GM11168 (cell line): ENCODE data around the gene WWC2.
"Not testable (repeated sequence)": the region's sequence is repeated elsewhere in the genome, so short reads cannot be mapped to it uniquely, and the experiment has no call there.

Experiments
- in situ Hi-C: fragments of 300-500 bp; cut with MboI; formaldehyde crosslinking; loops from one replicate; pipeline ENCODE4 v1.12.0; 2022; ENCODE audit warnings: low sequenced_read_pairs; ENCODE audit not compliant: unreplicated experiment

WWC2 gene

GRCh38 chr4:183139972-183140570 is 41.0 kb downstream of the WWC2 start:
- in situ Hi-C loops: no loop called here

DNA sequence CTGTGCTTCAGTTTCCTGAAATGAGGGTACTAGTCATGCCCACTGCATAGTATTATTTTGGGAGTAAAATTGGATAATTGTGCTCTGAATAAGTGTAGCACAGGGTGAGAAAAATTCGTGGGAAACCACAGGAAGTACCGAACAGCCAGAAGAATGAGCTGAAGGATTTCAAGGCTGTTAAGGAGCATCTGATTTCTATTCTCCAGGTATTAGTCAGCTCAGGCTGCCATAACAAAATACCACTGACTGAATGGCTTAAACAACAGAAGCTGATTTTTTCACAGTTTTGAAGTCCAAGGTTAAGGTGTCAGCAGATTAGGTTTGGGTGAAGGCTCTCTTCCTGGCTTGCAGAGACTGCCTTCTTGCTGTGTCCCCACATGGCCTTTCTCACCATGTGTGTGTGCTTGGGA is 41.9 kb downstream of the WWC2 start:
- in situ Hi-C loops: no loop called here

- in situ Hi-C loops: no loop called here
Observed at GRCh38 chr4:183141997-183142396, 42.9 kb downstream of the WWC2 start.

DNA sequence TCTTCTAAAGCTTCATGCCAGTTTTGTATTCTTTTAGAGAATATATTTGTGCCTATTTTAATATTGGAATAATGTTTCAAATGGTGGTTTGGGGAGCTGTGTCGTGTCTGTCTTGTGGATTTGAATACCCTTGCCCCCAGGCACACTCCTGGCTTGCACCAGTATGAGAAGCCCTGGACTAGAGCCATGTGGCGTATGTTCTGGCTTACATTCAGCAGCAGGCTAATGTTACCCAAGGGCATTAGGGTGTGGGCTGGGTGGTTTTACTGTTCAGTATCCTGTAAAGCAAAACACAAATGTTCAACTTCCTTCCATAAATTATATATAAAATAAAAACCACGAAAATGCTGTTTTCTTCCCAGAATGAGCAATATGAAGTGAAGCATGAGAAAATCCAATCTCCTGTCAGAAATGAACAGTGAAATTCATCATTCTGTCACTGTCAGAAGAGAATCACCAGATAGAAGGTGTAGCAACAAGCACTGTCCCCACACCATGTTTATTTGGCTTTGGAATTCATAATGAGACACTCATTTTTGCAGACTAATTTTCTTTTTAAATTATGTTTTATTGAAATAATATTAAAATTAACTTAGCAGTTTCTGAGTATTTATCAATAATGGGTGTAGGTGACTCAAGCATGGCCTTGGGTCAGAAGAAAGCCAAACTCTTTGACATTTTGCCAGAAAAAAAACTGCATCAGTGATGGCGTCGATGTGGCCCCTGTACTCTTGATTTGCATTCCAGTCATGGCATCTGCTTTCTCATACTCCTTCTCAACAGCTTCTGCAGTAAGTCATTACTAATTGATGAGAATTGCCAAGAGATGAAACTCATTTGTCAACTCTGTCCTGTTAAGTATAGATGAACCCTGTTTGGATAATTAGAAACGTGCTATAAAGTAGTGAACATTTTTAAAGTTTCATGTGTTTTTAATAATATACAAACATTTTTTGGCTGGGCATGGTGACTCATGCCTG is 43.8 kb downstream of the WWC2 start:
- in situ Hi-C loops: no loop called here

DNA sequence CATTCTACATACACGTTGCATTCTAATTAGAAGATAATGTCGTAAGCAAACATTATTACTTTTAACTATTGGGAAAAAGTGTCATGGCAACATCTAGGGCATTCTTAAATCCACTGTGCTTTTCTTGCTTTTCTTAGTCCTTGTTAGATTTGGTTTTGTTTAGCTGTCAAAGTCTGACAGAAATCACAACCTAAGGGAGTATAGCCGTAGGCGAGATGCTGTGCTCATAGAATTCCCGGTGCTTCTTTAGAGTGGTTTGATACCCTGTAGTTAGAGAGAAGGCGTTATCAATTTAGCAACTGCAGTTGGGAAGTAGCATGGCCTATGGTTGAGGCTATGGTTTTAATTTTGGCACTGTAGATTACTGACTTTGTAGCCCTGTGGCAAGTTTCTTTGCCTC is 45.7 kb downstream of the WWC2 start:
- in situ Hi-C loops: no loop called here

GRCh38 chr4:183145773-183146172 is 46.7 kb downstream of the WWC2 start:
- in situ Hi-C loops: no loop called here

DNA sequence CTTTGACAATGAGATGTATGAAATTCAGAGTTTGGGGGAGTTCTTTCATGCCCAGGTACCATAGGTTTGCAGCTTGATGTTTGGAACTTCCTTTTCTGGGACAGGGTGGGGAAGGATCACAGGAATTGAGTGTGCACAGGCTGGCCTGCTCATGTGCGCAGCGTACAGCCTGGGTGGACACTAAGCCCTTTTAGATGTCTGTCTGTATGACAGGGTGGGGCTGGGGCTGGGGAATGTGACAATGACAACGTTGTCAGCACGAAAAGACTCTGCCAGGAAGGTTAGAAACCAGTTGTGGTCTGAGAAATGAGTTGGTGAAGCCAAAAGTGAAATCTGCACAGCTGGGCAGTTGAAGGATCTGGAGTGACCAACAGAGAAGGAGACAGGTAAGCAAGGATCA is 47.4 kb downstream of the WWC2 start:
- in situ Hi-C loops: no loop called here

GRCh38 chr4:183147196-183147595 is 48.1 kb downstream of the WWC2 start:
- in situ Hi-C loops: no loop called here

- in situ Hi-C loops: no loop called here
Observed at GRCh38 chr4:183147983-183148382, 48.9 kb downstream of the WWC2 start.

GRCh38 chr4:183149616-183150539 is 50.8 kb downstream of the WWC2 start:
- in situ Hi-C loops: no loop called here

DNA sequence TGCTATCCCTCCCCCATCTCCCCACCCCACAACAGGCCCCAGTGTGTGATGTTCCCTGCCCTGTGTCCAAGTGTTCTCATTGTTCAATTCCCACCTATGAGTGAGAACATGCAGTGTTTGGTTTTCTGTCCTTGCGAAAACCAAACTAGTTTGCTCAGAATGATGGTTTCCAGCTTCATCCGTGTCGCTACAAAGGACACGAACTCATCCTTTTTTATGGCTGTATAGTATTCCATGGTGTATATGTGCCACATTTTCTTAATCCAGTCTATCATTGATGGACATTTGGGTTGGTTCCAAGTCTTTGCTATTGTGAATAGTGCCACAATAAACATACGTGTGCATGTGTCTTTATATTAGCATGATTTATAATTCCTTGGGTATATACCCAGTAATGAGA is 51.6 kb downstream of the WWC2 start:
- in situ Hi-C loops: not testable (repeated sequence)

DNA sequence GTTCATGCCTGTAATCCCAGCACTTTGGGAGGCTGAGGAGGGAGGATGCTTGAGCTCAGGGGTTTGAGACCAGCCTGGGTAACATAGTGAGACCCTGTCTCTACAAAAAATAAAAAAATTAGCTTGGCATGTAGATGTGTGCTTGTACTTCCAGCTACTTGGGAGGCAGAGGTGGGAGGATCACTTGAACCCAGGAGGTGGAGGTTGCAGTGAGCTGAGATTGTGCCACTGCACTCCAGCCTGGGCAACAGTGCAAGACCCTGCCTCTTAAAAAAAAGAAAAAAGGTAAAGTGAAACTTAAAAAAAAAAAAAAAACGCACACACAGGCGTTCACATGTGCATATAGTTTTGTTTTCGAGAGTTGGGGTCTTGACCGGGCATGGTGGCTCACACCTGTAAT is 53.2 kb downstream of the WWC2 start:
- in situ Hi-C loops: not testable (repeated sequence)

DNA sequence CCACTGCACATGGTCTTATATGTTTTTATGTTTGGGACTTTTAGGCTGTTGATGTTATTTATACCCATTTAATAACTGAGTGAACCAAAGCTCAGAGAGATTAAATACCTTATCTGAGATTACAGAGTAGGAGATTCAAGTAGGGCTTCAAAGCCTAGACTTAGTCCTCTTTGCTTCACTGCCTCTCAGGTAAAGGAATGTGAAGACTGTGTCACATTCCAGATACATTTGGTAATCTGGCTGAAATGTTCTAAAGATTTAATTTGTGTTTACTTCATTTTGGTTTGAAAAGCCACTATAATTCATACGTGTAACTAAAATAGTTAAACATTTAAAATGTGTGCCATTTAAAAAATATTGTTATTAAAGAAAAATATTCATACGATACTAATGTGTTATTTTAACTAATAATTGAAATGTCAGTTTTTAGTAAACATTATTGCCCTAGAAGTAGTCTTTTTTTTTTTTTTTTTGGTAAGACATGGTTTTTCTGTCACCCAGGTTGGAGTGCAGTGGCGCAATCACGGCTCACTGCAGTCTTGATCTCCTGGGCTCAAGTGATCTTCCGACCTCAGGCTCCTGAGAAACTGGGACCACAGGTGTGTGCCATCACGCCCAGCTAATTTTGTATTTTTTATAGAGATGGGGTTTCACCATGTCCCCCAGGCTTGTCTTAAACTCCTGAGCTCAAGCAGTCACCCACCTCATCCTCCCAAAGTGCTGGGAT is 54.3 kb downstream of the WWC2 start:
- in situ Hi-C loops: no loop called here

- in situ Hi-C loops: no loop called here
Observed at GRCh38 chr4:183154701-183155391, 55.8 kb downstream of the WWC2 start.

DNA sequence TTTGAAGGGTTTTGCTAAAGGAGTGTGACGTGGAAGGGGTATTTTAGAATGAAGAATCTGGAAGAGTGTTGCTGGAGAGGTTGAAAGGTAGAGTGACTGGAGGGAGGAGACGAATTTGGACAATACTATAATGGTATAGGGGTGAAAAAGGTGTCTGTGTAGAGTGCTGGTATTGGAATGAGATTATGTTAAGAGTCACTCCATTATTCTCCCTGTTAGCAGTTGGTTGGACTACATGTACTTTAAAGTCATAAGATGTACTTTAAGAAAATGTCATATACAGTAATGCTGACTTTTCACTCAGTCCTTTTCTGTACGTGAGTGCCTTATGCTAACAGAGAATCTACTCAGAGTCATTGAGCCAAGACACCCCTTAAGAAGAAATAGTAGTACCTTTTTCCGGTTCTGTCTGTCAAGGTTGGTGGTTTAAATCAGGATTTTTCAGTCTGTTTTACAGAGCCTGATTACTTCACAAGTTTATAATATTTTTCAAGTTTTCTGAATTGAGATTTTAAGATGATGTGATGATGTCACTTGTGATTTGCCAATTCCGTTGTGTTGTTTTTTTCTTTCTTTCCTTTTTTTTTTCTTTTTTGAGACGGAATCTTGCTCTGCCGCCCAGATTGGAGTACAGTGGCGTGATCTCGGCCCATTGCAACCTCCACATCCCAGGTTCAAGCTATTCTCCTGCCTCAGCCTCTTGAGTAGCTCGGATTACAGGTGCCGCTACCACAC is 56.6 kb downstream of the WWC2 start:
- in situ Hi-C loops: no loop called here

DNA sequence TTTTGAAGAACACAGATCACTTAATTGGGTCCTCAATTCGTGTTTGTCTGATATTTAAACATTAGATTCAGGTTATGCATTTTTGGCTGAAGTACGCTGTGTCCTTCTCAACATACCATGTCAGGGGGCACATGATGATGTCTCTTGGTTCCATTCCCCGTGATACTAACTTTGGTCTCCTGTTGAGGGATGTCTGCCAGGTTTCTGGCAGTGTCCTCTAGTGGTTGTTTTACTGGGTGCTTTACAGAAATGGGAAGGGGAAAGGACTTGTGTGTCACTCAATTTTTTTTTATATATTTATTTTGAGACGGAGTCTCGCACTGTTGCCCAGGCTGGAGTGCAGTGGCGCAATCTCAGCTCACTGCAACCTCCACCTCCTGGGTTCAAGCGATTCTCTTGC is 58.2 kb downstream of the WWC2 start:
- in situ Hi-C loops: no loop called here

DNA sequence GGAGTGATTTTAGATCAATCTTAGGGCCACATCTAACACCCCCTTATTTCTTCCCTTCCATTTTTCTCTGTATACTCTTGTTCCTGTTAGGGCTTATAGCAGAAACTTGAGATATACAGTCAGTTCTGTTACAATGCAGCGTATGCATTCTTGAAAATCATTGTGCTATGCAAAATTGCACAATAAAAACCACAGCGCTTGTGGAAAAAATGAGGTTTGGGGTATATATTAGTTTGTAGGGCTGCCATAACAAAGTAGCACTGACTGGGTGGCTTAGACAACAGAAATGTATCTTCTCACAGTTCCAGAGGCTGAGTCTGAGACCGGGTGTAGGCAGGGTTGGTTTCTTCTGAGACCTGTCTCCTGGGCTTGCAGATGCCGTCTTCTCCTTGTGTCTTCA is 59.0 kb downstream of the WWC2 start:
- in situ Hi-C loops: no loop called here

- in situ Hi-C loops: no loop called here
Observed at GRCh38 chr4:183161630-183162029, 62.6 kb downstream of the WWC2 start.

DNA sequence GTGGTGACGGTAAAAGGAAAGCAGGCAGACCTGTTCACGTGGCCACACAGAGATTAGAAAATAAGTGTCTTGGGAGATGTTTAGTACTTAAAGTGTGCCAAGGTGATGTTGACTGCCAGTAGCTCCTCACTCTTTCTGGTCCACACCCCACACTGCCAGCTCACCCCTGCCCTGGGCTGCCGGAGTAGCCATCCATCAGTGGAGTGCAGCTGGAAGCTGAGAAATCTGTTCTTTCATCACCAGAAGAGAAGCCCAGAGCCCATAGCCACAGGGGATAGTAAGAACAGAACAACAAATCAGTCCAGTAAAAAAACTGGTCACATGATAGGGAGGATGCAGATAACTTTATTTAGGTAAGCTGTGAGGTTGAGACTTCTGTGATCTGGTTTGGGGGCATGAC is 64.1 kb downstream of the WWC2 start:
- in situ Hi-C loops: no loop called here
